ENCODE measurements around the gene PRKN.

Gene PRKN

DNA sequence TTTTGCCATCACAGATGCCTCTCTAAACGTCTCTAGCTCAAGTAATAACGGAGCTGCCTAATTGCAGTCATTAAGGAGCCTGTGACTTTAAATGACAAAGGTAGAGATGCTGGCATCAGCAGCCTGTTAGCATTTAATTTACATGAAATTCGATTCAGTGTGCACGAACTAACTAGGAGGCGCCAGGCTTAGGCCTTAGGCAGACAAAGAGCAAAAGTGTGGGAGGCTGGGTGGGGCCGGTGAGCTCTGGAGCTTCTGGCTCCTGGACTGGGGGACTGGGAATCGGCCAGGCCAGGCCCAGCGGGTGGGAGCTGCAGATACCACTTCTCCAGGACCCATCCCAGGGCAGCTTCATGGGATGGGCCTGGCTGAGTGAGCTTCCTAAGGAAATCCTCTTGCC is 1283.7 kb downstream of the PRKN start:
- DNase-seq (ENCODE audit: low spot score), result no peak

DNA sequence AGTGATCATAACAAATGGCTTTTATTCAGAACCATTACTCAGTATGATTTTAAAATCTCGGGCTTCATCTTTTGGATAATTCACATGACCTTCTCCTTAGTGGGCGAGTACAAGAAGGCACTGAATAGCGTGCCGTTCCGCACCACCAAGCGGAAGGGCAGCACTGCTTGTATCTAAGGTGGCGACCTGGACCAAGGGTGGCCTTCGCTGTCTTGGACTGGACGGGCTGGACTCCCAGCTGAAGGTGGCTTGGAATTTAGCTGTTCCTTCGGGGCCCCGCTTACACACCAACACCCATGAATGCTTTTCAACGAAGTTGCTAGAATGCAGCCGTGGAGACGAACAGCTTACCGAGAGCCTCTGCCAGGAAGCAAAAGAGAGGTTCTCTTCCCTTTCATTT is 1285.1 kb downstream of the PRKN start:
- DNase-seq (ENCODE audit: low spot score), result no peak

DNA sequence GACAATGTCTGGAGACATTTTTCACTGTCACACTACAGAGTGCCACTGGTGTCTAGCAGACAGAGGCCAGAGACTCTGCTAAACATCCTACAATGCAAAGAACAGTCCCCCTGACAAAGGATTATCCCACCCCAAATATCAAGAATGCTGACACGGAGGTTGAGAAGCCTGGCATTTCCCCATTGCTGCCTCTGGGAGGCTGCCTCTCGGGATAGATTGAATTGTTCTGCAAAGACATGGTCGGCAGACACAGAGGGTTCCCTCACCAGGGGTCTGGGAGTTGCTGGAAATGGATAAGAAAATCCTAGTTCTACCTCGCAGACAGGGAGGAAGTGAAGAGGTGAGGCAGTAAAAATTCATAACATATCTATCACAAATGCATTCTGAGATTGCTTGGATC is 1287.3 kb downstream of the PRKN start:
- no peak for DNase-seq (ENCODE audit: low spot score)

DNA sequence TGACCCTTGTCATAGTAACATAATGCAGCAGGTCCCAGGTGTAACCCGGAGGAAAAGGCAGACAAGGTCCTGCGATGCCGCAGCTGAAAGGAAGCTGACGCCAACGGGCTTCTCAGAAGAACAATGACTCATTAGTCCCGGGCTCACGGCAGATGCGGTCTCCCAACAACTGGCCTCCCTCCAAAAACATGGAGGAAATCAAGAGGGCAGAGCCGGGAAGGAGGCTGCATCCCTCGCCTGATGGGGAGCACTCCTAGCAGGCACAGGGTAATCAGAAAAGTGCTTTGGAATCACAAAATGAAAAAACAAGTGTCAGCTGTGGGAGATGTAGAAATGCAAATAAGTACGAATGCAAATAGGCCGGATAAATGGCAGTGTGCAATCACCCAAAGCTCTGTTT is 1288.5 kb downstream of the PRKN start:
- no peak for DNase-seq (ENCODE audit: low spot score)

DNA sequence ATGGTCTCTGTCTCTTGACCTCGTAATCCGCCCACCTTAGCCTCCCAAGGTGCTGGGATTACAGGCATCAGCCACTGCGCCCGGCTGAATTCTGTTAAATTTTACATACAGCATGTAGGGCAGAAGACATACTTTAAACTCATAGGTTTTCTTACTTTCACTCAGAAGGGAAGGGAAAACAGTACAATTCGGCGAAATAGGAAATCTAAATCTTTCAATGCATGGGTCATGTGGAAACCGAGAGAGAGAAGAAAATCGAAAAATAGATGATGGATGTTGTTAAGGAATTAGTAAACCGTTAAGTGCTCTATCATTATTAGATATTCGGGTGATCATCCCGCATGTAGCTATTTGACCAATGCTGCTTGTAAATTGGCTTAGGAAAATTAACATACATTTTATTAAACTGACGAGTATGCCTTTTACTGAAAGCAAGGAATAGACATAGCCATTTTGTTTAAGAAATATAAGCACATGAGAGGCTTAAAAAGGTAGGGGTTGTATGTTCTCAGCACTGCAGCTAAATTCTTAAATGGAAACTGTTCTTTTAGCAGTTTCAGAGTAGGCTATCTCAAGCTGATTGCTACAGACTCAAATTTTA is 1289.0 kb downstream of the PRKN start:
- no peak for DNase-seq (ENCODE audit: low spot score)

DNA sequence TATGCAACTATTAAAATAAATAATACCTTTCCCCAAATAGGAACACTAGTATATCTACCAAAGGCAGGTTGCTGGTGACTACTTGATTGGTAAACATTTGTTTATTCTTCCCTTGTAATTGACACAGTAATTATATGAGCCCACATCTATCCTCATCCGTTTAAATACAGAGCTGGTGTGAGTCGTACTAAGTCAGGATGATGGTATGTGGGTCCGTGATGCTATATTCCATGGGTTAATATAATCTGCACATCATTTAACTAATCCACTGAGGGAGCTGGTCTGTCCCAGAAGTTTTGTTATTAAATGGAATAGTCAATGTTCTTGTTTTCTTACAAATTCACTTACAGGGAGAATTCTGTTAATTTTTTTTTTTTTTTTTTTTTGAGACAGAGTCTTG is 1289.7 kb downstream of the PRKN start:
- DNase-seq (ENCODE audit: low spot score), result no peak

DNA sequence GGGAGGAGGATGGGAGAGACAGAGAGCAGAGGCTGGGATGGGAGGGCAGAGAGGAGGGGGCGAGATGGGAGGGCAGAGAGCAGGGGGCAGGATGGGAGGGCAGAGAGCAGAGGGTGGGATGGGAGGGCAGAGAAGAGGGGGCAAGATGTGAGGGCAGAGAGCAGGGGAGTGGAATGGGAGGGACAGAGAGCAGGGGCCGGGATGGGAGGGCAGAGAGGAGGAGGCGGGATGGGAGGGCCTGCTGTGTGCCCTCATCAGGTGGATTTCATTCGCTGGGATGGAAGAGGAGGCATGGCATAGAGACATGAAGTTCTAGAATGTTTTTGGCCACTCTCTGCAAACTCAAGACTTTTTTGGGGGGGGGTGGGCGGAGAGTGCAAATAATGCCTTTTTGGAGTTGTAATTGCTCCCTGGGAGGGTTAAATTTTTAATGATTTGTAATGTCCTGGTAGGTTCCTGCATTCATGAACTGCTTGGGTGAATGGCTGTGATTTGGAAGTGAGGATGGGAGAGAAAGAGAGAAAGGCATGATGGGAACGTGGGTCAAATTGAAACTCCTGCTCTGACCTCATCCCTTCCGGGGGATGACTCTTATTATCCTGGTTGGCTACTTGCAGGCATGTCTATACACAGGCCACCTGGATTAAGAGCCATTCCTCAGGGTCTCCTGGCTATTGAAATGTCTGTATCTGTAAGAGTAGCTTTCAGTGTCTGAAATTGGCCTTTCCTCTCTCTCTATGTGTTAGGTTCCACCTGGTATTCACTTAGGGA is 1291.3 kb downstream of the PRKN start:
- no peak for DNase-seq (ENCODE audit: low spot score)

DNA sequence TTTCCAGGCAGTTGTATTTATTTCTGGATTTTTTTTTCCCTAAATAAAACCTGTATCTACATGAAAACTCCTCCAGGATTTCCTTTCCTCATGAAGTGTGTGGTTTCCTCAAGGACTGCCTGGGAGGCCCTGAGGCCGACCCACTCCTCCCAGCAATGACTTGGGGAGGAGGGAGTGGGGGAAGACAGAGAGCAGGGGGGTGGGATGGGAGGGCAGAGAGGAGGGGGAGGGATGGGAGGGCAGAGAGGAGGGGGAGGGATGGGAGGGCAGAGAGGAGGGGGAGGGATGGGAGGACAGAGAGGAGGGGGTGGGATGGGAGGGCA is 1291.9 kb downstream of the PRKN start:
- no peak for DNase-seq (ENCODE audit: low spot score)

DNA sequence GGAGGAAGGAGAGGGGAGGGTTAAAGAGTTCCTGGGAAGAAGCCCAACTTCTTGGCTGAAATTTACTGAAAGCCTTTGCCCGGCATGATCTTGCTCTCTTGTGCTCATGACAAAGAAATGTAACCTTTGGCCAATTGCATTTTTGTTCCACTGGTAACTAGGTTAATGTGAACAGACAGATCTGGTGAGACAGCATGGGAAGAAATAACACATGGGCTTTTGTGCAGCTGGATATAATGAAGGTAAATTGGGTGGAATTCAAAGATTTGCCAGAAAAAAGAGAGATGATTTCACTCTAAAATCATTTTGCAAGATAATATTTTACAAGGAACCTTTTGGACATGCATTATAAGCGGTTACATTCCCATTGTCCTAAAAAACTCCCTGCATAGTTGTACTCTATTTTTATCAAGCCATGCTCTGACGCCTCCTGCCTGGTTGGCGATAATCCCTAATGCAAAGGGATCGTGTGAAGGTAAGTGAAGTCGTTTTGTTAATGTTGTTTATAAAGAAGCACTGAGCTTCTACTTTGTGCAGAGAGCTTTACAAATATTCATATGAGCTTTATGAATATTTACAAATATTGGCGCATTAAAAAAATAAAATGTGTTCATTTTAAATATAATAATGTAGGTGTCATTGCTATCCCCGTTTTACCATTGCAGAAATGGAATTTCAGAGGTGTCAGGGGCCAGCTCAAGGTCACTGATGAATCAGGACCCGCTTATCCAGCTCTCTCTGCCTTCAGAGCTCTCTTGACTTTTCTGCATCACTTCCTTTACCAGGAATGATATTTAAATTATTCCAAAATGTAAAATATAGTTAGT is 1292.4 kb downstream of the PRKN start:
- DNase-seq (ENCODE audit: low spot score), result no peak

DNA sequence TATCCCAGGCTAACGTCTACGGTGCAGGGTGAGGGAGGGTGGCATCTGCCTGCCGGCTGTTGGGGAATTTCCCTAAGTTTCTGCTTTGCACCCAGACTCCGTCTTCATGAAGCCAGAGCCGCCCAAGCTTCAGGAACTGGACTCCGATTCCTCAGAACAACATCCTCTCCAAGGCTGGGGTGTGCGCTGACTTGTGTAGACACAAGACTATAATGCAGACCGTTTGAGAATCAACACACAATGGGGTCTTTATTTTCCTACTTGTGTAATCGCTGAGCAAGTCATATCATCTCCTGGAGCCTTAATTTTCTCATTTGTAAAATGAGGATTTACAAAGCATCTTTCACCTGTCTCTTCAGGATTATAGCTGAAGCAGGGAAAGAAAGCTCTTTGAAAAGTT is 1293.2 kb downstream of the PRKN start:
- no peak for DNase-seq (ENCODE audit: low spot score)

DNA sequence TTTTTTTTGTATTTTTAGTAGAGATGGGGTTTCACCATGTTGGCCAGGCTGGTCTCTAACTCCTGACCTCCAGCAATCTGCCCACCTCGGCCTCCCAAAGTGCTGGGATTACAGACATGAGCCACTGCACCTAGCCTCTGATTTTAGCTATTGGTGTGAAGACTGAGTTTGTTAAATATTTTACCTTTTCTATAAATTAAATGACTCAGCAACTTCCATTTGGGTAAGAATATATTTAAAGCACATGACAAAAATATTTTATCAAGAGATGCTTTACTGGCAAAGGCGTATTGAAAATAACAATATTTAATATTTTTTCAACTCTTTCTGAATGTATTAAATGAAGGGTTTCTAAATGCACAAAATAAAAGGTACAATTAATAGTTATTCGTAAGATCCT is 1295.0 kb downstream of the PRKN start:
- no peak for DNase-seq (ENCODE audit: low spot score)

DNA sequence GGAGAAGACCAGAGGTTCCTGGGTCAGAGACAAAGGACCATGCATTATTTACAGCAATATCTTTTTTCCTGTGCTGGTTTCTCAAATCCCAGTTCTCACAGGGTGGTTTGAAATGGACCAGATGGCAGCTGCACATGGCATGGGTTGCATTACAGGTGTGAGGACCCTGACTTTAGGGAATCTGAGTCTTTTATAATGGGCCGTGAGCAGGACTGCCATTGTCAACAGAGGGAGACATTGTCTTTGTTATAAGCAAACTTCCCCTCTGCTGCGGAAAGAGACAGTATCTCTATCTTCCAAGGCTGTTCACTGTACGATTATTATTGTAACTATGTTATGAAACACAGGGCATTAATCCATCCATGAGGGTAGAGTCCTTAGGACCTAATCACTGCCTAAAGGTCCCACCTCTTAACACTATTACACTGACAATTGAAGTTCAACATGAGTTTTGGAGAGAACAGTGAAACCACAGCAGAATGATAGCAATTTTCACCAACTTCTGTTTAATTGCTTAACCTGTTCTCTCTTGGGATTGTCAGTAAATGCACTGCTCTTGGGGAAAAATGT is 1297.6 kb downstream of the PRKN start:
- DNase-seq (ENCODE audit: low spot score), result no peak

DNA sequence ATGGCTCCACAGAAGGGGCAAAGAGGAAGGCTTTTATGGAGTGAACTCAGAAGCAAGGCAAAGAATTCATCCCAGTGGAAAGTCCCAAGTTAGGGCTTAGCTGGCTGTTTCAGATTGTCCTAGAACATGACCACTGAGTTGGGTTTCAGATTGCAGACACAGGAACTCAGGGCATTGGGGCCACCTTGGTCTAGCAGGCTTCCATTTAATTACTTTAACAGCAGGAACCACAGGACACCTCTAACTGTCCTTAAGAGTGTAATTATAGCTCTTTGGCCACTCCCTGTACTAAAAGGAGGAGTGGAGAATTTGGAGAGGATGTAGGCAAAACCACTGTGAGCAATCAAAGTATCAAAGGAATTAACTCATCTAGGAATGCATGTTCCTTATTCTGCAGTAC is 1303.1 kb downstream of the PRKN start:
- no peak for DNase-seq (ENCODE audit: low spot score)

DNA sequence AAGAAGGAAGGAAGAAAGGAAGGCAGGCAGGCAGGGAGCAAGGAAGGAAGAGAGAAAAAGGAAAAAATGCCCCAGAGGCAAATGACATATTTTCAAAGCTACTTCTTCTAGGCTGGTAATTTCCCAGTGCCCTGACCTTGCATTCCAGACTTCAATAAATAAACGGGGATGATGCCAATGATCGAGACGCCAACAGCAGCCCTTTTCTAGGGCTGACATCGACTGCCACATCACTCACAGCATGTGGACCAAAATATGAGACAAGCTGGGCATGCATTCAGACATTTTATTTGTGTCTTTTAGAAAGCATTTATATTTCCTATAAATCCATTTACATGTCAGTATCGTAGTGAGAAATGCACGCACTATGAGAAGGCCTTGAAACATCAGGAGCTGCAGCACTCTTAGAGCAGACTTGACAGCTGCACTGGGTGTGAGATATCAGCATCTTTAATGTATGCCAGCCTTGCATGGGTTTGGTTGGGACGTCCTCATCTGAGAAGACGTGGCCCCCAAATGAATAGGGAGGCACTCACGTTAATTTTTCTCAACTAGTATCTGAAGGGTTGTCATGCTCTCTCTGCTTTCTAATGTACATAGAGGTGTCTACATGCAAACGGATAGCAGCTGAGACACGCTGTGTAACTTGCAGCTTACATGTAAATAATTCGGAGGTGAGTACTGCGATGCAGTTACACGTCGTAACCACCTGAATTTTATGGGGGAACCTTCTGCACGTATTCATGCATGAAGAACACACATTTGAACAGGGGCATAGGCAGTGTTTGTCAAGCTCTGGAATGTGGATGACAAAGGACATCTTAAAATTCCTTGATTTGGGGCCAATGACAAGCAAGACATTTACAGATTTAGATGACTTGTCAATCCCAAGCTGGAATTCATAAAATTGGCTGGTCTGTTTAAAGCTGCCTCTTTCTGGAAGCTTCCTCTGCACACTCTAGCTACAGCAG is 1304.6 kb downstream of the PRKN start:
- DNase-seq (ENCODE audit: low spot score), result no peak

DNA sequence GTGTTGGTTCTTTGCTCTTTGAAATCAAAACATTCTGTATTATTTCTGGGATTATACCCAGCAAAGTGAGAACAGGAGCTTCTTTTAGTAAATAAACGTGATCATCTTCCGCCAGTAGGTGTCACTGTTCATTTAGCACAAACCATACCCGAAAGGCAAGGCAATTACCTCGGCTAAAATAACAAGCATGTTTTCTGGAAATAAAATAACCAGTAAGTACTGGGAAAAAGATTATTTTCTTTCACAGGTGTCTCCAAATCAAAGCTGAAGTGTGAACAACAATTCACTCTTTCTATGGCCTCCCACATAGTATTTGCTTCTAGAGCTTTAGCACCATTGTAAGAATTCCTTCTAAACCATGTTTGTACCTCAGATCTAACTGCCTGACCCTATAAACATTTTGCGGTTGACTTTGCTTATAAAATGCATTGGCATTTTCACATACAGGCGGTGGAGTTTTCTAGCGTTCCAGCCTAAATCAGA is 1309.1 kb downstream of the PRKN start:
- DNase-seq (ENCODE audit: low spot score), result peak; percentile 24

DNA sequence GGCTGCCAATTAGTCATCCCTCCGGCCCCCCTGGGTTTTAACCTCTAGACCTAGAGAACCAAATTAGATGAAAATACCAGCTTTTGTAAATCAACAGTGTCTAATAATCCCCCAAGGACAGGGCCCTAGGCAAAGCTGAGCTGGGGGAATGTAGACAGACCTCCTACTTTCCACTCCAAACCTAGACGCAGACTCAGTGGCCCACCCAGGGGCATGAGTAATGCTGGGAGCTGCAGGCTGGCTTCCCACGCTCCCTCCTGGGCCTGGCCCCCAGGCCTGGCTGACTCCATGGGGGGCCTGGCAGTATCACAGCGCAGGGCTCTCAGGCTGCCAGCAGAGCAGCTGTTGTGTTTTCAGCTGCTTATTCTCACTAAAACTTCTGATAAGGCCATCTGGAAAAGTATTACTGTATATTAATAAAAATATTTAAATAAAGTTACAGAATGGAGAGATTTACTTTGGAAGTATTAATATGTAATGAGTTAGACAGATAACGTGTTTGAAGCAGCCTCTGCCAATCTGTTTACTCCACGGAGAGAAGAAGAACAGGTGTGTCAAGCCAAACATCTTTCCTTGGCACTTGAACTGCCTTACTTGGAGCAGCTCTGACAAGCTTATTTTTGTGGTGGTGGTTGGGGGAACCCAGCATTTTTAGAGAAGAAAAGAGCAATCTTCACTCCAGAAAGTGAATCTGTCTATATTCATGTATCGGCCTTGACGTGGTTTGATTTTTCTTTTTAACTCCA is 1309.7 kb downstream of the PRKN start:
- DNase-seq (ENCODE audit: low spot score), result no peak

DNA sequence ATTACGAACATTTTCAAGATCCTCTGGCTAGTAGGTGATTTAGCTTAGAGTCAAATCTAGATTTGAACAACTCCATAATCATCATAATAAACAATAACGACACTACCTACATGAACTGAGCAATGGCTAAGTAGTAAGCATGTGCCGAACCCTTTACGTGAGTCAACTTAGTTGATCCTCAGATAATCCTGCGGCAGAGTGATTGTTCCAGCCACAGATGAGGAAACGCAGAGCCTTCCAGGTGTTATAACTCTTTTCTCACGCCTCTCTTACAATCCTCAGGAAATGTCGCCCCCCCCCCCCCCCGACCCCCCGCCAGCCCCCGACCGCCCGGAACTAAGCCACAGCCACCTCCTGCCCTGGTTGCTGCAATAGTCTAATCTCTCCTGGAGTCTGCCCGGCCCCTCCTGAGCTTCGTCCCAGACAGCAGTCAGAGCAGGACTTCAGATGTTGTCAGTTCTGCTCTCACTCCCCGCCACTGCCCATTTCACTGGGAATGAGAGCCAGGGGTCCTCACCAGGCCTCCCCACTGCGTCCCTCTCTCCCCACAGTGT is 1312.2 kb downstream of the PRKN start:
- no peak for DNase-seq (ENCODE audit: low spot score)

DNA sequence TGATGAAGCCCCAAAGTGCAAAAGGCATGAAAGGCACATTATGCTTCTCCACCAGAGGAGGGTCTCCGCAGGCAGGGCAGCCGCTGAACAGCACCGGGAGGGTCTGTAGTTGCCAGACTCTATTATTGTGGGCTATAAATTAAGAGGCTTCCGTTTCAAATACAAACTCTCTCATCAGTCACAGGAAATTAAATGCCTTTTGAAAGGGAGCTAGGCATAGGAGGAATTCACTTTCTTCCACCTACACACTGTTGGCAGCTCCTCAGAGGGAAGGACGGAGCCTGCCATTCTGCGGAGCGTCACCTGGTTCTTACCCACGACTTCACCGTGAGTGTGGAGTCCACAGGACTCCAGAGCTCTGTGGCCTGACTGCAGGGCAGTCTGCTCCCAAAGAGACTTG is 1312.9 kb downstream of the PRKN start:
- DNase-seq (ENCODE audit: low spot score), result no peak

DNA sequence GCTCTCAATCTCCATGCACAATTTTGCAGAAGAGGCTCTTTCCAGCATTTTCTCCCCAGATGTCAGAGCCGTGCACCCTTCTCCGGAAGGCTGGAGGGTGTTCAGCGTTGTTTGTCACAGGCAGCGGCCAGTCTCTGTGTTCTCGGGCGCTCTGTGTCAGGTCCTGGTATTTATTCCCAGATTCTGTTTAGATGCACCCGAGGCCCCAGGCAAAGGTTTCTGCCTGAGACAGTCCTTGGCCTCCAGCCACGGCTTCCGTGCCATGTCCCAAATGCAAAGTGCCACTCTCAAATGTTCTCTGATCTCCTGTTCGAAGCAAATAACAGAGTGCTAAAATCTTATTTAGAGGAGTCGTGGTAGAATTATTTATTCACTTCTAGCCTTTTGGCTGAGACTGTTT is 1313.4 kb downstream of the PRKN start:
- DNase-seq (ENCODE audit: low spot score), result no peak

DNA sequence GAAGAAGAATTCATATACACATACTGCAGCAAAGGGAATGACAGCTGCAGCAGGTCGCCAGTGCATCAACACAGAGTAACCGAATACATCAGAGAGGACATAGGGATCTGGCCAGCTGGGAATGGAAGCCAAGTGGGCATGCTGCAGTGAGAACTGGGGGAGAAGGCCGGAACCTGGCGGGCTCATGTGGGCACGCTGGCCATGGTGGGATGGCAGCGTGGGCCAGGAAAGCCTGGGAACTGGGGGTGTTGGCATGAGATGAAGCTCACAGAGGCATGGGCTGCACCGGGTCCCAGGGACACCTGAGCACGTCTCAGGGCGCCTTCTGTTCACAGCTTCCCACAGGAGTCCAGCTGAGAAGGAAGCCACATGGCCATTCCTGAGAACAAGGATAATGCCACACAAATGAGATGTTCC is 1314.2 kb downstream of the PRKN start:
- no peak for DNase-seq (ENCODE audit: low spot score)

DNA sequence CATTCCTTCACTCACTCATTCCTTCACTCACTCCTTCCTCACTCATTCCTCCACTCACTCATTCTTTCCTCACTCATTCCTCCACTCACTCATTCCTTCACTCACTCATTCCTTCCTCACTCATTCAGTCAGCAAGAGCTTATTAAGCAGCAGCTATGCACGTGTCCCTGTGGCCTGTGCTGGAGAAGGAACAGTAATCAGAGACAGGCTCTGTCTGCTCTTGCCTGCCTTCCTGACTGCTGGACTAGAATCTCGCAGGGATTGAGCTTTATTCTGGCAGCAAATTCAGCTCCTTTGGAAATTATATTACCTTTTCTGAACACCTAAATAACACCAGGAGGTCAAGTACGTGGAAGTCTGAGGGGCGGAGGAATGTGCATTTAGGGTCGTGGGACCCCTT is 1314.8 kb downstream of the PRKN start:
- no peak for DNase-seq (ENCODE audit: low spot score)

All from CD4-positive, alpha-beta T cell treated with Interleukin-6 at 100 ng/mL for 8 hours (primary cell).